Measurements from ENCODE around the gene COL8A1.
"Not testable (repeated sequence)": the region's sequence is repeated elsewhere in the genome, so short reads cannot be mapped to it uniquely, and the experiment has no call there.

COL8A1 gene

GRCh38 chr3:99638167-99638948, at the start of gene COL8A1:
COL8A1 (plus strand) TSS chr3:99638594; CDS start chr3:99790683, 152,089 bp downstream.
- FAIRE-seq = no peak
- DNase-seq (ENCODE audit: extremely low spot score, insufficient read length, low read depth) = no peak

- not testable (repeated sequence) for FAIRE-seq; DNase-seq (ENCODE audit: extremely low spot score, insufficient read length, low read depth)
These were observed 49.2 kb upstream of the COL8A1 start for GRCh38 chr3:99589168-99589567.

GRCh38 chr3:99599894-99600293, 38.5 kb upstream of the COL8A1 start:
- DNase-seq (ENCODE audit: extremely low spot score, insufficient read length, low read depth) (no peak), FAIRE-seq (no peak)

- DNase-seq (ENCODE audit: extremely low spot score, insufficient read length, low read depth) = no peak
- FAIRE-seq = no peak
These were observed 36.9 kb upstream of the COL8A1 start for GRCh38 chr3:99601515-99601914.

- FAIRE-seq (no peak), DNase-seq (ENCODE audit: extremely low spot score, insufficient read length, low read depth) (no peak)
These were observed 36.2 kb upstream of the COL8A1 start for GRCh38 chr3:99602183-99602582.

GRCh38 chr3:99607151-99607550, 31.2 kb upstream of the COL8A1 start:
- FAIRE-seq (peak; percentile 12), DNase-seq (ENCODE audit: extremely low spot score, insufficient read length, low read depth) (no peak)

GRCh38 chr3:99614768-99615167, 23.6 kb upstream of the COL8A1 start:
- FAIRE-seq (no peak), DNase-seq (ENCODE audit: extremely low spot score, insufficient read length, low read depth) (no peak)

GRCh38 chr3:99620077-99620767, 18.2 kb upstream of the COL8A1 start:
- DNase-seq (ENCODE audit: extremely low spot score, insufficient read length, low read depth) (no peak), FAIRE-seq (no peak)

- FAIRE-seq (no peak), DNase-seq (ENCODE audit: extremely low spot score, insufficient read length, low read depth) (no peak)
These were observed 17.4 kb upstream of the COL8A1 start for GRCh38 chr3:99620976-99621375.

GRCh38 chr3:99624496-99625236, 13.7 kb upstream of the COL8A1 start:
- FAIRE-seq = no peak

GRCh38 chr3:99625237-99625622, 13.2 kb upstream of the COL8A1 start:
- FAIRE-seq (no peak), DNase-seq (ENCODE audit: extremely low spot score, insufficient read length, low read depth) (no peak)

More at GRCh38 chr3:99624496-99625236, 13.7 kb upstream of the COL8A1 start:
- no peak for DNase-seq (ENCODE audit: extremely low spot score, insufficient read length, low read depth)

- DNase-seq (ENCODE audit: extremely low spot score, insufficient read length, low read depth) = no peak
- FAIRE-seq = no peak
These were observed 12.6 kb upstream of the COL8A1 start for GRCh38 chr3:99625643-99626416.

GRCh38 chr3:99626417-99626788, 12.0 kb upstream of the COL8A1 start:
- DNase-seq (ENCODE audit: extremely low spot score, insufficient read length, low read depth) = no peak
- FAIRE-seq = no peak

- no peak for DNase-seq (ENCODE audit: extremely low spot score, insufficient read length, low read depth)
These were observed 11.2 kb upstream of the COL8A1 start for GRCh38 chr3:99627062-99627826.

GRCh38 chr3:99630815-99631214, 7.6 kb upstream of the COL8A1 start:
- FAIRE-seq = no peak
- DNase-seq (ENCODE audit: extremely low spot score, insufficient read length, low read depth) = no peak

More at GRCh38 chr3:99627062-99627826, 11.2 kb upstream of the COL8A1 start:
- FAIRE-seq = peak; percentile 5

GRCh38 chr3:99633887-99634558, 4.4 kb upstream of the COL8A1 start:
- no peak for DNase-seq (ENCODE audit: extremely low spot score, insufficient read length, low read depth)
- no peak for FAIRE-seq

- FAIRE-seq (no peak), DNase-seq (ENCODE audit: extremely low spot score, insufficient read length, low read depth) (no peak)
These were observed 3.5 kb upstream of the COL8A1 start for GRCh38 chr3:99634881-99635280.

GRCh38 chr3:99635348-99635747, 3.0 kb upstream of the COL8A1 start:
- DNase-seq (ENCODE audit: extremely low spot score, insufficient read length, low read depth) (no peak), FAIRE-seq (no peak)

- DNase-seq (ENCODE audit: extremely low spot score, insufficient read length, low read depth) = no peak
- no peak for FAIRE-seq
These were observed 1.4 kb upstream of the COL8A1 start for GRCh38 chr3:99637016-99637367.

Data from GM18507 (cell line).